KMS-11 (cell line): ENCODE results near the gene HOXD1.

Experiments
- H2AFZ ChIP-seq: fragments of 200-600 bp; sonication (generic); 2 replicates; pipeline ENCODE4 v1.6.1; 2016; ENCODE audit warnings: antibody characterized with exemption, mixed run types, low read depth
- H3K27ac ChIP-seq: fragments of 200-600 bp; sonication (generic); 2 replicates; pipeline ENCODE4 v1.6.1; 2016; ENCODE audit warnings: mild to moderate bottlenecking, mixed run types
- H3K27me3 ChIP-seq: fragments of 200-600 bp; sonication (generic); 2 replicates; pipeline ENCODE4 v1.6.1; 2017; ENCODE audit warnings: mild to moderate bottlenecking, low read depth, mixed run types, moderate library complexity; ENCODE audit not compliant: insufficient read depth
- H3K36me3 ChIP-seq: fragments of 200-600 bp; sonication (generic); 2 replicates; pipeline ENCODE4 v1.6.1; 2017; ENCODE audit warnings: mild to moderate bottlenecking, mixed run types; ENCODE audit not compliant: insufficient read depth
- H3K4me1 ChIP-seq: fragments of 200-600 bp; sonication (generic); 2 replicates; pipeline ENCODE4 v1.6.1; 2016; ENCODE audit warnings: mild to moderate bottlenecking, low read depth, mixed run types; ENCODE audit not compliant: poor library complexity, severe bottlenecking
- H3K4me2 ChIP-seq: fragments of 200-600 bp; sonication (generic); 2 replicates; pipeline ENCODE4 v1.7.0; 2016; ENCODE audit warnings: mild to moderate bottlenecking, mixed run types
- H3K4me3 ChIP-seq: fragments of 200-600 bp; sonication (generic); IDR thresholded peaks from 2 replicates; pipeline ENCODE4 v1.6.1; 2017; ENCODE audit warnings: low read depth, low read length, mixed read lengths; ENCODE audit not compliant: insufficient read depth
- H3K79me2 ChIP-seq: fragments of 200-600 bp; sonication (generic); 2 replicates; pipeline ENCODE4 v1.6.1; 2016; ENCODE audit warnings: low read depth, mixed run types; ENCODE audit not compliant: insufficient read depth
- H3K9ac ChIP-seq: fragments of 200-600 bp; sonication (generic); 2 replicates; pipeline ENCODE4 v1.6.1; 2016; ENCODE audit warnings: mild to moderate bottlenecking, mixed run types
- H4K20me1 ChIP-seq: fragments of 200-600 bp; sonication (generic); 2 replicates; pipeline ENCODE4 v1.6.1; 2016; ENCODE audit warnings: mild to moderate bottlenecking, mixed run types; ENCODE audit not compliant: insufficient read depth
- CTCF ChIP-seq: fragments of 200-600 bp; sonication (generic); conservative IDR thresholded peaks from 2 replicates; pipeline ENCODE4 v1.6.1; 2017; ENCODE audit warnings: low read depth, mild to moderate bottlenecking, antibody characterized with exemption, low read length, moderate library complexity, mixed read lengths

Gene HOXD1

GRCh38 chr2:176187899-176188773, at the start of gene HOXD1:
Gene HOXD1 (plus strand): TSS chr2:176188668. CDS start chr2:176188802, 134 bp downstream.
- no peaks in the 10 kb centered on the region for H3K79me2 ChIP-seq
- peaks cover under 1% of the 10 kb centered on the region for H3K4me1 ChIP-seq
- H3K4me3 ChIP-seq = peak within 1 kb of the TSS; percentile 11
- no peaks in the 10 kb centered on the region; the same call in 1 of the 2 replicates for H3K27me3 ChIP-seq
- H3K36me3 ChIP-seq = no peaks in the 10 kb centered on the region
- TF ChIP-seq CTCF = no peak
- peak within 1 kb of the TSS; percentile 70 for H2AFZ ChIP-seq
- H3K27ac ChIP-seq = no peak within 1 kb of the TSS
- H3K4me2 ChIP-seq = peak within 1 kb of the TSS; percentile 31
- no peaks in the 10 kb centered on the region for H4K20me1 ChIP-seq
- H3K9ac ChIP-seq = peak within 1 kb of the TSS; percentile 61; the same call in 1 of the 2 replicates

DNA sequence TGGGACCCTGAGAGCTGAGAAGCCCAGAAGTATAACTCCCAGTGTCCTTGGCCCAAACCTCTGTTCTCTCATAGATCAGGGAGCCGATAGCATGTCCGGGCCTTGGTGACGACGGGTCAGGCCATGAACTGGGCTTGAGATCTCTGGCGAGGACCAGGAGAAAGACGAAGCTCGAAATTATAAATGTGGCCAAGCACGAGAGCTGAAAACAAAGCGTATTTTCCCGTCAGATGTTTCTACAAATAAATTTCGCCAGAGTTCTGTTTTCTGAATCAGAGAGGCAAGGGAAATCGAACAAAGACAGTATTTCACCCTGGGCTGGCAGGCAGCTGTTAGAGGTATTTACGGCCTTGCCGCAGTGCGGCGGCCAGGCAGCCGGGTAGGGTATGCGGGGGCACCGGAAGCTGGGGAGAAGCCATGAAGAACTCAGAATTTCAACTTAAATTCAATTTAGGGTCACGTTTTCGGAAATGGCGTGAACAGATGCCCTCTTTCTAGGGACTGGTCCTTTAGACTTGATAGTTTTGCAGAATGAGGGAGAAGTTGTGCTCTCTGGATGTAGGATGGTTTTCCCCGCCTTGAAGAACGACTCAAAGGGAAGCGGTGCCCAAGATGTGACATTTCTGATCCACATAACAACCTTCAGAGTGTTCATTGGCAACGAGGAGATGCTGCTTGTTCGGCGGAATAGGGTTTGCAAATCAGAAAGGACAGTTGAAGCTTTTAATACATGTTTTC, 49.4 kb upstream of the HOXD1 start:
- H3K4me3 ChIP-seq = no peak overlapping the region
- peaks cover 34% of the 10 kb centered on the region for H3K4me1 ChIP-seq
- H3K79me2 ChIP-seq = no peaks in the 10 kb centered on the region
- no peaks in the 10 kb centered on the region for H3K27me3 ChIP-seq
- H2AFZ ChIP-seq = no peak overlapping the region
- no peaks in the 10 kb centered on the region for H3K36me3 ChIP-seq
- no peak overlapping the region for H3K4me2 ChIP-seq
- no peaks in the 10 kb centered on the region for H4K20me1 ChIP-seq
- H3K9ac ChIP-seq = no peak overlapping the region
- no peak for TF ChIP-seq CTCF
- no peak overlapping the region for H3K27ac ChIP-seq

GRCh38 chr2:176139661-176140512, 48.6 kb upstream of the HOXD1 start:
- Histone ChIP-seq H3K27ac (no peak overlapping the region; the same call in 1 of the 2 replicates), H2AFZ (peak overlapping the region; percentile 98), H3K79me2 (no peaks in the 10 kb centered on the region), H4K20me1 (no peaks in the 10 kb centered on the region), H3K4me2 (peak overlapping the region; percentile 76), H3K36me3 (no peaks in the 10 kb centered on the region), H3K4me3 (peak overlapping the region; percentile 70), H3K27me3 (no peaks in the 10 kb centered on the region), H3K9ac (peak overlapping the region; percentile 92; the same call in 1 of the 2 replicates), H3K4me1 (peaks cover 32% of the 10 kb centered on the region)
- TF ChIP-seq CTCF = no peak
